BJ (cell line): ENCODE data around the gene MAGIX. TPM values are rescaled to one million over a fixed set of nuclear protein-coding genes. Genes with fewer than 3 reads are reported as not detected.
A peak's percentile ranks its signal among the peaks of the same experiment; 100 is the strongest.
"Not testable (repeated sequence)": the region's sequence is repeated elsewhere in the genome, so short reads cannot be mapped to it uniquely, and the experiment has no call there.

ENCODE experiments used
- CTCF ChIA-PET: fragments of 350-600 bp; formaldehyde crosslinking; extraction: SDS; loops from one replicate; lab custom pipeline; 2021; ENCODE audit warnings: antibody characterized with exemption, inconsistent platforms; lab: Yijun Ruan, JAX
- POLR2A ChIA-PET: fragments of 300-600 bp; sonication (Branson Sonifier 250); formaldehyde crosslinking; extraction: SDS; loops from one replicate; lab custom pipeline; 2021; ENCODE audit warnings: antibody characterized with exemption; lab: Charles Lee
- DNase-seq: peaks from one replicate; pipeline ENCODE4 v3.0.0-alpha.2; 2011; ENCODE audit warnings: low read depth
- H3K27me3 ChIP-seq: 2 replicates; pipeline ENCODE4 v1.6.0; 2011; ENCODE audit warnings: low read length; ENCODE audit not compliant: control insufficient read depth, insufficient read depth
- H3K36me3 ChIP-seq: 2 replicates; pipeline ENCODE4 v1.5.1; 2011; ENCODE audit warnings: low read length; ENCODE audit not compliant: control insufficient read depth, insufficient read depth
- H3K4me3 ChIP-seq: 2 replicates; pipeline ENCODE4 v1.5.1; 2011; ENCODE audit warnings: low read depth, mild to moderate bottlenecking, control low read depth, low read length
- polyA plus RNA-seq: library from polyadenylated mRNA; depleted of rRNA; stranded (reverse); fragments of >200 nt; gene quantifications from 2 replicates; pipeline ENCODE4 v1.2.3, GENCODE V29; 2011
- TF ChIP-seq, protein P1 (sequence below): IDR thresholded peaks from 2 replicates; pipeline ENCODE4 v1.5.1; 2011; ENCODE audit warnings: low read depth, mild to moderate bottlenecking, control low read depth, inconsistent platforms, low read length, moderate library complexity; ENCODE audit not compliant: insufficient read depth

The MAGIX gene
- polyA plus RNA-seq, 1 experiment = 0.67 TPM

DNA sequence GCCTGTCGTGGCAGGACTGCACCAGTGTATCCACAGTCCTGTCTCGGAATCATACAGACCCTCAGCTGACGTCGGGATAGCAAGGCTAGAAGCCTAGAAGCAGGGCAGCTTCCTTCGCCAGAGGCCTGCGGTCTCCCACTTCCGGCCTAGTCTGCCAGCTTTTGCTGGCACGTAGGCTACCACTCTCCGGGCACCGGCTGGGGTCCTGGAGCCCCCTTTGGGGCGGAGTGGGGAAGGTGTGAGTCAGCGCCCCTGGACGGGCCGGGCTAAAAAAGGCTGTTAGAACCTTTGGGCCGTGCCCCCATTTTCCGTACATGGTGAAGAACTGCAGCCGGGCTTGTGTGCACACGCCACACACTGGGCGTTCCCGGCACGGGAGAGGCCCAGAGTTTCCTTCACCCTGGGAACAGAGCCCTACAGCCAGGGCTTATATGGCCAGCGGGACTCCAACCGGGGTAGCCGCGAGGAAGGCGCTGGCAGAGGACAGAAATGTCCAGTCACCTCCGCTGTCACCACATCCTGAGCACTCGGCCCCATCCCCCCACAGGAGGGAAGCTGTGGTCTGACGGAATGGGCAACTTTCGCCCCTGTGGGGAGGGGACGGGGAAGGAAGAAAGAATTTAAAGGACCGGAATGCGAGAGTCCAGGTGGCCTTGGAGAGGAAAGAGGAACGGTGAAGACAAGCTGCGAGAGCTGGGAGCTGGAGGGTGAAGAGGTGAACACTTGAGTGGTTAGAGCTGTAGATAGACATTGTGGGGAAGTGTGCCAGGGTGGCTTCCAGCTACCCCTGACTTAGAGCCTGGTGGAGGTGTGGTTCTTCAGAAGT is 4.6 kb downstream of the MAGIX start:
- peak overlapping the region; percentile 29 for H3K4me3 ChIP-seq
- TF ChIP-seq, protein P1, sequence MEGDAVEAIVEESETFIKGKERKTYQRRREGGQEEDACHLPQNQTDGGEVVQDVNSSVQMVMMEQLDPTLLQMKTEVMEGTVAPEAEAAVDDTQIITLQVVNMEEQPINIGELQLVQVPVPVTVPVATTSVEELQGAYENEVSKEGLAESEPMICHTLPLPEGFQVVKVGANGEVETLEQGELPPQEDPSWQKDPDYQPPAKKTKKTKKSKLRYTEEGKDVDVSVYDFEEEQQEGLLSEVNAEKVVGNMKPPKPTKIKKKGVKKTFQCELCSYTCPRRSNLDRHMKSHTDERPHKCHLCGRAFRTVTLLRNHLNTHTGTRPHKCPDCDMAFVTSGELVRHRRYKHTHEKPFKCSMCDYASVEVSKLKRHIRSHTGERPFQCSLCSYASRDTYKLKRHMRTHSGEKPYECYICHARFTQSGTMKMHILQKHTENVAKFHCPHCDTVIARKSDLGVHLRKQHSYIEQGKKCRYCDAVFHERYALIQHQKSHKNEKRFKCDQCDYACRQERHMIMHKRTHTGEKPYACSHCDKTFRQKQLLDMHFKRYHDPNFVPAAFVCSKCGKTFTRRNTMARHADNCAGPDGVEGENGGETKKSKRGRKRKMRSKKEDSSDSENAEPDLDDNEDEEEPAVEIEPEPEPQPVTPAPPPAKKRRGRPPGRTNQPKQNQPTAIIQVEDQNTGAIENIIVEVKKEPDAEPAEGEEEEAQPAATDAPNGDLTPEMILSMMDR = no peak
- no peaks in the 10 kb centered on the region for H3K36me3 ChIP-seq
- CTCF ChIA-PET = interaction anchor here (0.6 to 1.9 kb wide), 3 partner anchors 10 to 96 kb away, joined by 3 read pairs; no protein-coding TSS in a partner anchor
- POLR2A ChIA-PET = interaction anchor here (0.5 kb wide), 1 partner anchor 164 kb away, joined by 21 read pairs; no protein-coding TSS in a partner anchor
- no peaks in the 10 kb centered on the region for H3K27me3 ChIP-seq
- peak; percentile 11 for DNase-seq

DNA sequence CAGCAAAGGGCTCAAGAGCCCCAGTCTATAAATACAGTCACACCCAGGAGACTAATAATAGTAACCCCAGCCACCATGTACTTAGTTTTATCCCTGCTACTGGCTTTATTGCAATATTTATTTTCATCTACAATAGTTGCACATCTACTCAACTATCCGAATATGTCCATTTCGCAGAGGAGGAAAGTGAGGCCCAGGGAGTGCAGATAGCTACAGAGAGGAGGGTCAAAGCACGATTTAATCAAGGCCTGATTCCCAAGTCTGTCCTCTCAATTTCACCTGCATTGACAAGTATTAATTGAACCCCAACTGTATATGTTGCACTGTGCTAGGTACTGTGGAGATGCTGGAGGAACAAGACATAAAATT is 5.2 kb downstream of the MAGIX start:
- ChIA-PET CTCF (interaction anchor here (1.9 kb wide), 1 partner anchor 25 kb away, joined by 3 read pairs; no protein-coding TSS in a partner anchor), POLR2A (no interaction called here)
- Histone ChIP-seq H3K4me3 (peak overlapping the region; percentile 29; the same call in 1 of the 2 replicates), H3K27me3 (no peaks in the 10 kb centered on the region), H3K36me3 (no peaks in the 10 kb centered on the region)
- no peak for DNase-seq
- TF ChIP-seq, protein P1 = no peak

DNA sequence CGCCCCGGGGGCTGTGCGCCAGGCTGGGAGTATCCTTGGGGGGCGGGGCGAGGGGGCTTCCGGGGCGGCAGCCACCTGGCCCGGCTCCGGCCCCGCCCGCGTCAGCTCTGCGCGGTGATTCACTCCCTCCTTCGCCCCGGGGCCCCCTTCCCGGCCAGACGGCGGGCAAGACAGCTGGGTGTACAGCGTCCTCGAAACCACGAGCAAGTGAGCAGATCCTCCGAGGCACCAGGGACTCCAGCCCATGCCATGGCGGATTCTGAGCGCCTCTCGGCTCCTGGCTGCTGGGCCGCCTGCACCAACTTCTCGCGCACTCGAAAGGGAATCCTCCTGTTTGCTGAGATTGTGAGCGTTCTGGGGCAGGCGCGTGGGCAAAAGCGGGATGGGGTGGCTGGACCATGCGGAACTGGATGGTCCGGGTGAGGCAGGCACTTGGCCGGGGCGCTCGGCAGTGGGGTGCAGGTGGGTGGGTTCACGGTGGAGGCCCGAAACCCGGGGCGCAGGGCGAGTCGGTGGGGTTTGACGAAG is 9.3 kb downstream of the MAGIX start, which contains the start of gene PLP2:
PLP2 (plus strand) TSS at position 147 of the 528 bp plus-strand sequence; CDS start at position 250, 103 bp downstream.
- Histone ChIP-seq H3K36me3 (peaks cover 5% of the 10 kb centered on the region), H3K27me3 (no peaks in the 10 kb centered on the region), H3K4me3 (peak within 1 kb of the TSS; percentile 75)
- ChIA-PET POLR2A (no interaction called here), CTCF (interaction anchor here (0.8 to 1.6 kb wide), 2 partner anchors 10 to 12 kb away, joined by 3 to 5 read pairs; no protein-coding TSS in a partner anchor)
- TF ChIP-seq, protein P1 = no peak
- DNase-seq = no peak

DNA sequence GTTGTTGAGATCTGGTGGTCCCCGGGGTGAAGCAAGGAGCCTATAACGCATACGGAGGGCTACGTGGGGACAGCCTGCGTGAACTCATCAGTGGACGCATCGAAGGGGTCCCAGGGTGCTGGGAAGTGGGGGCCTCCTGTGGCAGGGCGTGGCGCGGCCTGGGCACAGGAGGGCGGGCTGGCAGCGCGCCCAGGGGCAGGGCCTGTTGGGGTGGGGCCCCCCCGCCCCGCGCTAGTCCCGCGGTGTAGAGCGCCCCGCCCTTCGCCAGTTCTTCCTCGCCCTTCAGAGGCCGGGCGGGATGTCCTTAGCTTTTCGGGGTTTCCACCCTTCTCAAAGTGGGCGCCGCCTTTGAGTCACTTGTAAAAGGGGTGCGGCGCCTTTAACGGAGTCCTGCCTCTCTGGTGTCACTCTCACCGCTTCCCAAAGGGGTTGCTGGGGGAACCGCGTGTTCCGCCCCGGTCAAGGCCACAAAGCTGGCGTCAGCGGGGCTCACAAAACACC is 9.8 kb downstream of the MAGIX start:
- Histone ChIP-seq H3K27me3 (no peaks in the 10 kb centered on the region), H3K4me3 (peak overlapping the region; percentile 75), H3K36me3 (peaks cover 7% of the 10 kb centered on the region)
- POLR2A ChIA-PET = no interaction called here
- CTCF ChIA-PET = interaction anchor here (0.5 to 1.6 kb wide), 2 partner anchors 12 to 582 kb away, joined by 3 to 5 read pairs; no protein-coding TSS in a partner anchor
- TF ChIP-seq, protein P1 = no peak
- peak; percentile 17 for DNase-seq

DNA sequence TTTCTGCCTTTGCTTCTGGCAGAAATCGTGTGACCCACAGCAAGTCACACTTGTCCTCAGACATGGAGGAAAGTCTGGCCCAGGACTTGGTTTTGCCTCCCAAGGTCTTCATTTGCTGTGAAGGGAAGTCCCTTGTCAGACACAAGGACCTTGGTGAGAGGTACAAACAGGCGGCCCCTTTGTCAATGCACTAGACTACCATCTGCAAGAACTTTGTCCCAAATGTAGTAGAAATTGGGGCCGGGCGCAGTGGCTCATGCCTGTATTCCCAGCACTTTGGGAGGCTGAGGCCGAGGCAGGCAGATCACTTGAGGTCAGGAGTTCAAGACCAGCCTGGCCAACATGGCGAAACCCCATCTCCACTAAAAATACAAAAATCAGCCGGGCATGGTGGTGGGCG is 11.0 kb downstream of the MAGIX start:
- H3K36me3 ChIP-seq, CTCF ChIA-PET, H3K4me3 ChIP-seq, POLR2A ChIA-PET, DNase-seq, H3K27me3 ChIP-seq: not testable (repeated sequence)
